Sigmoid colon (tissue), 4 donors: ENCODE data around the gene SPRY2.

Source experiments
- EP300 ChIP-seq, 4 donors: sonication (generic); formaldehyde crosslinking; IDR thresholded peaks; one replicate each; pipeline ENCODE4 v1.6.1; 2017; ENCODE audit warnings: antibody characterized with exemption in 4 of 4
- POLR2A ChIP-seq, 2 donors: fragments of 450-650 bp; IDR thresholded peaks; one replicate each; pipeline ENCODE4 v1.6.1; 2016; ENCODE audit warnings: antibody characterized with exemption in 2 of 2, mild to moderate bottlenecking in 2 of 2, moderate library complexity in 2 of 2
- POLR2AphosphoS5 ChIP-seq, 4 donors: sonication (generic); formaldehyde crosslinking; IDR thresholded peaks; one replicate each; pipeline ENCODE4 v1.6.1; 2017; ENCODE audit warnings: antibody characterized with exemption in 4 of 4
- TF ChIP-seq, protein P1 (sequence below), 4 experiments: fragments of 450-650 bp in 3 of 4; fragments of 200-600 bp in 1 of 4; IDR thresholded peaks; one replicate each; pipeline ENCODE4 v1.5.1; 2016 to 2019; ENCODE audit warnings: antibody characterized with exemption in 4 of 4, mild to moderate bottlenecking in 3 of 4, moderate library complexity in 2 of 4

DNA sequence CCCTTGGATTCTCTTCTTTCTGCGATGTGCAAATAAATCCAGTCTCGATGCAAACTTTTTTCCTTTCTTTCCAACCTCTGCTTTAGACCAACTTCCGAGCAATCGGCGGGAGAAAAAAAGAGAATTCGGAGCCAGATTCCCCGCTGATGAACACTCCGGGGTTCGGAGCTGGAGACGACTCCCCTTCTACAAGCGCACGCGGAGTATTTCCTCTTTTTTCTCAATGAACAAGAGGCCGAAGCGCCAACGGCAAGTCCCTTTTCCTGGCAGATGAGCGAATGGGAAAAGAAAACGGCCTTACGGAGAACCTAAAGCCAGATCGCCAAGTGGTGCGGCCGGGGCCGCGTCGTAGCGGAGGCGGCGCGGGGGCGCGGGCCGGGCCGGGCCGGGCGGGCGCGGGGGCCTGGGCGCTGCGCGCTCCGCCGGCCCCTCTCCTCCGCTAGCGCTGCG, 250 bp downstream of the SPRY2 start:
- TF ChIP-seq POLR2AphosphoS5 (IDR thresholded peaks at IDR 0.05) = no peak
- no peak for TF ChIP-seq EP300 (IDR thresholded peaks at IDR 0.05)
- no peak for TF ChIP-seq POLR2A (IDR thresholded peaks at IDR 0.05)
- TF ChIP-seq, protein P1, sequence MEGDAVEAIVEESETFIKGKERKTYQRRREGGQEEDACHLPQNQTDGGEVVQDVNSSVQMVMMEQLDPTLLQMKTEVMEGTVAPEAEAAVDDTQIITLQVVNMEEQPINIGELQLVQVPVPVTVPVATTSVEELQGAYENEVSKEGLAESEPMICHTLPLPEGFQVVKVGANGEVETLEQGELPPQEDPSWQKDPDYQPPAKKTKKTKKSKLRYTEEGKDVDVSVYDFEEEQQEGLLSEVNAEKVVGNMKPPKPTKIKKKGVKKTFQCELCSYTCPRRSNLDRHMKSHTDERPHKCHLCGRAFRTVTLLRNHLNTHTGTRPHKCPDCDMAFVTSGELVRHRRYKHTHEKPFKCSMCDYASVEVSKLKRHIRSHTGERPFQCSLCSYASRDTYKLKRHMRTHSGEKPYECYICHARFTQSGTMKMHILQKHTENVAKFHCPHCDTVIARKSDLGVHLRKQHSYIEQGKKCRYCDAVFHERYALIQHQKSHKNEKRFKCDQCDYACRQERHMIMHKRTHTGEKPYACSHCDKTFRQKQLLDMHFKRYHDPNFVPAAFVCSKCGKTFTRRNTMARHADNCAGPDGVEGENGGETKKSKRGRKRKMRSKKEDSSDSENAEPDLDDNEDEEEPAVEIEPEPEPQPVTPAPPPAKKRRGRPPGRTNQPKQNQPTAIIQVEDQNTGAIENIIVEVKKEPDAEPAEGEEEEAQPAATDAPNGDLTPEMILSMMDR (IDR thresholded peaks at IDR 0.05) = no peak
